Neural cell (in vitro differentiated cells): ENCODE data around the gene RC3H1. TPM values are rescaled to one million over a fixed set of nuclear protein-coding genes. Genes with fewer than 3 reads are reported as not detected.

ENCODE experiments used
- H2AFZ ChIP-seq: fragments of 200-600, 300-800 bp; sonication (generic), shearing (Covaris generic); 2 replicates; pipeline ENCODE4 v1.6.0; 2014; ENCODE audit warnings: low read depth, mild to moderate bottlenecking, antibody characterized with exemption, low read length, moderate library complexity
- H3F3A ChIP-seq: fragments of 200-600 bp; shearing (Covaris generic); 2 replicates; pipeline ENCODE4 v1.6.1; 2016; ENCODE audit warnings: mild to moderate bottlenecking, moderate library complexity, mixed read lengths, antibody characterized with exemption, low read length; ENCODE audit not compliant: insufficient read depth, poor library complexity, severe bottlenecking
- H3K27ac ChIP-seq: fragments of 200-600, 300-800 bp; sonication (generic), shearing (Covaris generic); 2 replicates; pipeline ENCODE4 v1.5.1; 2014; ENCODE audit warnings: mild to moderate bottlenecking, low read length, moderate library complexity
- H3K27me3 ChIP-seq: fragments of 300-800, 200-600 bp; sonication (generic), shearing (Covaris generic); 2 replicates; pipeline ENCODE4 v1.6.0; 2014; ENCODE audit warnings: mild to moderate bottlenecking, low read depth, low read length, moderate library complexity; ENCODE audit not compliant: insufficient read depth
- H3K36me3 ChIP-seq: fragments of 300-800, 200-600 bp; sonication (generic), shearing (Covaris generic); 2 replicates; pipeline ENCODE4 v1.5.1; 2014; ENCODE audit warnings: mild to moderate bottlenecking, antibody characterized with exemption, low read length, moderate library complexity; ENCODE audit not compliant: insufficient read depth
- H3K4me2 ChIP-seq: fragments of 300-800, 200-600 bp; sonication (generic), shearing (Covaris generic); 2 replicates; pipeline ENCODE4 v1.6.0; 2014; ENCODE audit warnings: mild to moderate bottlenecking, low read length
- H3K4me3 ChIP-seq: fragments of 300-800, 200-600 bp; sonication (generic), shearing (Covaris generic); 2 replicates; pipeline ENCODE4 v1.5.1; 2014; ENCODE audit warnings: mild to moderate bottlenecking, low read length, moderate library complexity
- H3K79me2 ChIP-seq: fragments of 200-600 bp; shearing (Covaris generic); replicated peaks from 2 replicates; pipeline ENCODE4 v1.6.0; 2014; ENCODE audit warnings: mild to moderate bottlenecking, low read length, moderate library complexity; ENCODE audit not compliant: insufficient read depth
- H3K9ac ChIP-seq: fragments of 300-800, 200-600 bp; sonication (generic), shearing (Covaris generic); 2 replicates; pipeline ENCODE4 v1.6.1; 2016; ENCODE audit warnings: mild to moderate bottlenecking, low read length, mixed read lengths
- H3K9me2 ChIP-seq: fragments of 200-600 bp; shearing (Covaris generic); 2 replicates; pipeline ENCODE4 v1.6.1; 2016; ENCODE audit warnings: mild to moderate bottlenecking, low read length, mixed read lengths; ENCODE audit not compliant: insufficient read depth
- H3K9me3 ChIP-seq: fragments of 200-600, 300-800 bp; sonication (generic), shearing (Covaris generic); 2 replicates; pipeline ENCODE4 v1.6.1; 2016; ENCODE audit warnings: mild to moderate bottlenecking, mixed run types, low read length, moderate library complexity, mixed read lengths
- H4K20me1 ChIP-seq: fragments of 200-600 bp; shearing (Covaris generic); 2 replicates; pipeline ENCODE4 v1.6.1; 2016; ENCODE audit warnings: mild to moderate bottlenecking, mixed run types; ENCODE audit not compliant: insufficient read depth
- EP300 ChIP-seq: fragments of 450-650 bp; conservative IDR thresholded peaks from 2 replicates; pipeline ENCODE4 v1.6.1; 2014; ENCODE audit warnings: antibody characterized with exemption, mild to moderate bottlenecking, moderate library complexity; ENCODE audit not compliant: poor library complexity, severe bottlenecking
- EZH2 ChIP-seq: fragments of 200-600, 300-800 bp; shearing (Covaris generic), sonication (generic); IDR thresholded peaks from 2 replicates; pipeline ENCODE4 v1.6.1; 2014; ENCODE audit warnings: antibody characterized with exemption, low read length, borderline replicate concordance, mild to moderate bottlenecking; ENCODE audit not compliant: insufficient read depth, poor library complexity, severe bottlenecking
- MXI1 ChIP-seq: fragments of 450-650 bp; conservative IDR thresholded peaks from 2 replicates; pipeline ENCODE4 v1.6.1; 2014; ENCODE audit warnings: antibody characterized with exemption, mild to moderate bottlenecking; ENCODE audit not compliant: poor library complexity, severe bottlenecking
- POLR2AphosphoS5 ChIP-seq: IDR thresholded peaks from 2 replicates; pipeline ENCODE4 v1.6.1; 2012
- RAD21 ChIP-seq: fragments of 450-650 bp; conservative IDR thresholded peaks from 2 replicates; pipeline ENCODE4 v1.6.1; 2014; ENCODE audit warnings: antibody characterized with exemption, mild to moderate bottlenecking, moderate library complexity
- SMC3 ChIP-seq: fragments of 450-650 bp; conservative IDR thresholded peaks from 2 replicates; pipeline ENCODE4 v1.6.1; 2014; ENCODE audit warnings: antibody characterized with exemption, mild to moderate bottlenecking, moderate library complexity; ENCODE audit not compliant: poor library complexity
- TAF1 ChIP-seq: IDR thresholded peaks from 2 replicates; pipeline ENCODE4 v1.6.1; 2012; ENCODE audit warnings: low read depth
- polyA plus RNA-seq: library from polyadenylated mRNA; depleted of rRNA; stranded (reverse); fragments of >200 nt; gene quantifications from 2 replicates; pipeline ENCODE4 v1.2.3, GENCODE V29; 2014
- TF ChIP-seq, protein P1 (sequence below): fragments of 450-650 bp; IDR thresholded peaks from 2 replicates; pipeline ENCODE4 v1.5.1; 2014; ENCODE audit warnings: antibody characterized with exemption, mild to moderate bottlenecking, moderate library complexity; ENCODE audit not compliant: poor library complexity, severe bottlenecking
- TF ChIP-seq, protein P2 (sequence below): IDR thresholded peaks from 2 replicates; pipeline ENCODE4 v1.6.1; 2012; ENCODE audit warnings: borderline replicate concordance

The RC3H1 gene
- polyA plus RNA-seq, 1 donor from 2014 or later = 12.8 TPM

GRCh38 chr1:173954179-173954578 is 68.0 kb downstream of the RC3H1 start:
- Histone ChIP-seq H3K27ac (no peak overlapping the region), H3K4me3 (no peak overlapping the region), H3K9me3 (no peaks in the 10 kb centered on the region), H3K9me2 (no peaks in the 10 kb centered on the region), H4K20me1 (no peaks in the 10 kb centered on the region), H2AFZ (no peak overlapping the region), H3K36me3 (no peaks in the 10 kb centered on the region), H3K4me2 (no peak overlapping the region), H3K27me3 (no peaks in the 10 kb centered on the region), H3F3A (no peaks in the 10 kb centered on the region), H3K79me2 (no peaks in the 10 kb centered on the region), H3K9ac (no peak overlapping the region)
- TF ChIP-seq TAF1 = no peak

DNA sequence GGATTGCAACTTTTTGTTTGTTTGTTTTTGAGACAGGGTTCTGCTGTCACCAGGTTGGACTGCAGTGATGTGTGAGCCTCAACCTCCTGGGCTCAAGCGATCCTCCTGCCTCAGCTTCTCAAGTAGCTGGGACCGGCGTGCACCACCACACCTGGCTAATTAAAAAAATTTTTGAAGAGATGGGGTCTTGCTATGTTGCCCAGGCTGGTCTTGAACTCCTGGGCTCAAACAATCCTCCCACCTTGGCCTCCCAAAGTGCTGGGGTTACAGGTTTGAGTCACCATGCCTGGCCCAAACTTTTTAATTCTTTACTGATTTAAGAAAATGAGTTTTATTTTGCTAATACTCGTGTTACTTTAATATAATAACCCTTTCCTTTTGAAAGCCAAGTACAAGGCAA is 73.6 kb downstream of the RC3H1 start:
- Histone ChIP-seq H3K4me2 (no peak overlapping the region), H3K9me3 (no peaks in the 10 kb centered on the region), H3K9me2 (no peaks in the 10 kb centered on the region), H3K36me3 (no peaks in the 10 kb centered on the region), H2AFZ (no peak overlapping the region), H3F3A (no peaks in the 10 kb centered on the region), H3K9ac (no peak overlapping the region), H3K79me2 (no peaks in the 10 kb centered on the region), H4K20me1 (no peaks in the 10 kb centered on the region), H3K27ac (no peak overlapping the region), H3K4me3 (no peak overlapping the region), H3K27me3 (no peaks in the 10 kb centered on the region)
- TF ChIP-seq, protein P1, sequence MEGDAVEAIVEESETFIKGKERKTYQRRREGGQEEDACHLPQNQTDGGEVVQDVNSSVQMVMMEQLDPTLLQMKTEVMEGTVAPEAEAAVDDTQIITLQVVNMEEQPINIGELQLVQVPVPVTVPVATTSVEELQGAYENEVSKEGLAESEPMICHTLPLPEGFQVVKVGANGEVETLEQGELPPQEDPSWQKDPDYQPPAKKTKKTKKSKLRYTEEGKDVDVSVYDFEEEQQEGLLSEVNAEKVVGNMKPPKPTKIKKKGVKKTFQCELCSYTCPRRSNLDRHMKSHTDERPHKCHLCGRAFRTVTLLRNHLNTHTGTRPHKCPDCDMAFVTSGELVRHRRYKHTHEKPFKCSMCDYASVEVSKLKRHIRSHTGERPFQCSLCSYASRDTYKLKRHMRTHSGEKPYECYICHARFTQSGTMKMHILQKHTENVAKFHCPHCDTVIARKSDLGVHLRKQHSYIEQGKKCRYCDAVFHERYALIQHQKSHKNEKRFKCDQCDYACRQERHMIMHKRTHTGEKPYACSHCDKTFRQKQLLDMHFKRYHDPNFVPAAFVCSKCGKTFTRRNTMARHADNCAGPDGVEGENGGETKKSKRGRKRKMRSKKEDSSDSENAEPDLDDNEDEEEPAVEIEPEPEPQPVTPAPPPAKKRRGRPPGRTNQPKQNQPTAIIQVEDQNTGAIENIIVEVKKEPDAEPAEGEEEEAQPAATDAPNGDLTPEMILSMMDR = no peak
- no peak for TF ChIP-seq RAD21
- no peak for TF ChIP-seq TAF1
- TF ChIP-seq EP300 = no peak
- TF ChIP-seq, protein P2, sequence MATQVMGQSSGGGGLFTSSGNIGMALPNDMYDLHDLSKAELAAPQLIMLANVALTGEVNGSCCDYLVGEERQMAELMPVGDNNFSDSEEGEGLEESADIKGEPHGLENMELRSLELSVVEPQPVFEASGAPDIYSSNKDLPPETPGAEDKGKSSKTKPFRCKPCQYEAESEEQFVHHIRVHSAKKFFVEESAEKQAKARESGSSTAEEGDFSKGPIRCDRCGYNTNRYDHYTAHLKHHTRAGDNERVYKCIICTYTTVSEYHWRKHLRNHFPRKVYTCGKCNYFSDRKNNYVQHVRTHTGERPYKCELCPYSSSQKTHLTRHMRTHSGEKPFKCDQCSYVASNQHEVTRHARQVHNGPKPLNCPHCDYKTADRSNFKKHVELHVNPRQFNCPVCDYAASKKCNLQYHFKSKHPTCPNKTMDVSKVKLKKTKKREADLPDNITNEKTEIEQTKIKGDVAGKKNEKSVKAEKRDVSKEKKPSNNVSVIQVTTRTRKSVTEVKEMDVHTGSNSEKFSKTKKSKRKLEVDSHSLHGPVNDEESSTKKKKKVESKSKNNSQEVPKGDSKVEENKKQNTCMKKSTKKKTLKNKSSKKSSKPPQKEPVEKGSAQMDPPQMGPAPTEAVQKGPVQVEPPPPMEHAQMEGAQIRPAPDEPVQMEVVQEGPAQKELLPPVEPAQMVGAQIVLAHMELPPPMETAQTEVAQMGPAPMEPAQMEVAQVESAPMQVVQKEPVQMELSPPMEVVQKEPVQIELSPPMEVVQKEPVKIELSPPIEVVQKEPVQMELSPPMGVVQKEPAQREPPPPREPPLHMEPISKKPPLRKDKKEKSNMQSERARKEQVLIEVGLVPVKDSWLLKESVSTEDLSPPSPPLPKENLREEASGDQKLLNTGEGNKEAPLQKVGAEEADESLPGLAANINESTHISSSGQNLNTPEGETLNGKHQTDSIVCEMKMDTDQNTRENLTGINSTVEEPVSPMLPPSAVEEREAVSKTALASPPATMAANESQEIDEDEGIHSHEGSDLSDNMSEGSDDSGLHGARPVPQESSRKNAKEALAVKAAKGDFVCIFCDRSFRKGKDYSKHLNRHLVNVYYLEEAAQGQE = no peak
- TF ChIP-seq EZH2 = no peak
- TF ChIP-seq MXI1 = no peak
- TF ChIP-seq SMC3 = no peak

DNA sequence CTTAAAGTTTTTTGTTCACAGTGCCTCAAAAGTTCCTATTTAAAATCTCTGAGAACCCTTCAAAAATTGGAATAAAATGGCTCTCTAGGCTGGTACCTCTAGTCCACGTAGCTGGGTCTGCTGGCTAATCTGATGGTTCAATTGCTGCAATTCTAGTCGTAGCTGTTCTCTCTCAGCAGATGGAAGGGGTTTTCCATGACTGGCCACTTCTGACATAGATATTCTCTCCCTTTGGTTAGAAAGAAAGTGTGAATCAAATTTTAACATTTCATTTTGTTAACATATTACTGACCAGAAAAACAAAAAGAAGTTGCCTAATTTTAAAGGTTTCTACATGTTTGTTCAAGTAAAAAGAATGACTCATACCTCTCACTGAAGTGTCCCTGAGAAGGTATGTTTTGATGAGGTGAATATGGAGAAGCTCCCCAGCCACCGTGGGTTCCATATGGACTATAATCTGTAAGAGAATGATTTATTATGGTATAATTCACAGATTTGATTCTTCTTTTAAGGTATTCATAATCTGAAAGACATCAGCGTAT is 75.7 kb downstream of the RC3H1 start:
- H2AFZ ChIP-seq = no peak overlapping the region
- TF ChIP-seq RAD21 = no peak
- TF ChIP-seq, protein P2 = no peak
- no peak for TF ChIP-seq MXI1
- no peak for TF ChIP-seq EP300
- TF ChIP-seq, protein P1 = no peak
- TF ChIP-seq TAF1 = no peak
- TF ChIP-seq EZH2 = no peak
- TF ChIP-seq POLR2AphosphoS5 = no peak
- TF ChIP-seq SMC3 = no peak
- H4K20me1 ChIP-seq = no peaks in the 10 kb centered on the region
- no peaks in the 10 kb centered on the region for H3K36me3 ChIP-seq
- H3K79me2 ChIP-seq = no peaks in the 10 kb centered on the region
- no peak overlapping the region for H3K4me2 ChIP-seq
- H3F3A ChIP-seq = no peaks in the 10 kb centered on the region
- no peak overlapping the region for H3K27ac ChIP-seq
- no peaks in the 10 kb centered on the region for H3K9me2 ChIP-seq
- no peak overlapping the region for H3K9ac ChIP-seq
- no peaks in the 10 kb centered on the region for H3K27me3 ChIP-seq
- H3K9me3 ChIP-seq = no peaks in the 10 kb centered on the region
- H3K4me3 ChIP-seq = no peak overlapping the region
